H1 (cell line): Measurements from ENCODE around the gene TXK. TPM values are rescaled to one million over a fixed set of nuclear protein-coding genes. Genes with fewer than 3 reads are reported as not detected.

Experiments
- CTCF ChIA-PET: fragments of 300-600 bp; sonication (Branson Sonifier 250); formaldehyde crosslinking; loops from one replicate; lab custom pipeline; 2021; ENCODE audit not compliant: partially characterized antibody; lab: Charles Lee
- POLR2A ChIA-PET: fragments of 300-600 bp; sonication (Branson Sonifier 250); formaldehyde crosslinking; loops from one replicate; lab custom pipeline; 2021; ENCODE audit warnings: inconsistent platforms; ENCODE audit not compliant: partially characterized antibody; lab: Charles Lee
- DNase-seq, 2 experiments: peaks; one replicate each; pipeline versions ENCODE4 v3.0.0 to v3.0.0-alpha.2; 2010 to 2022; ENCODE audit warnings: low spot score in 2 of 2, low read depth in 1 of 2, mixed read lengths in 1 of 2
- FAIRE-seq: peaks from 2 replicates; lab custom pipeline; 2011; peaks lifted over from hg19 to GRCh38; lab: Jason Lieb, UNC
- H2AFZ ChIP-seq: 2 replicates; pipeline ENCODE4 v1.8.1; 2012; ENCODE audit warnings: low read length, inconsistent platforms
- H2AK5ac ChIP-seq: 2 replicates; pipeline ENCODE4 v1.6.1; 2013; ENCODE audit warnings: low read depth, low read length
- H2BK120ac ChIP-seq: replicated peaks from 2 replicates; pipeline ENCODE3; 2013; ENCODE audit warnings: low read depth, low read length, inconsistent platforms
- H2BK12ac ChIP-seq: 2 replicates; pipeline ENCODE4 v1.6.1; 2013; ENCODE audit warnings: low read depth, low read length
- H2BK15ac ChIP-seq: 2 replicates; pipeline ENCODE4 v1.6.1; 2013; ENCODE audit warnings: low read length
- H2BK20ac ChIP-seq: 2 replicates; pipeline ENCODE4 v1.6.1; 2013; ENCODE audit warnings: low read length
- H2BK5ac ChIP-seq: 2 replicates; pipeline ENCODE4 v1.6.1; 2013; ENCODE audit warnings: low read depth, low read length
- H3K14ac ChIP-seq: 2 replicates; pipeline ENCODE4 v1.6.1; 2013; ENCODE audit warnings: inconsistent platforms; ENCODE audit not compliant: insufficient read length
- H3K18ac ChIP-seq: 2 replicates; pipeline ENCODE4 v1.6.1; 2013; ENCODE audit warnings: low read length; ENCODE audit errors: extremely low read depth
- H3K23ac ChIP-seq: 2 replicates; pipeline ENCODE4 v1.6.1; 2013; ENCODE audit warnings: inconsistent platforms; ENCODE audit not compliant: insufficient read length
- H3K23me2 ChIP-seq: 2 replicates; pipeline ENCODE4 v1.6.1; 2013; ENCODE audit warnings: low read depth, low read length
- H3K27ac ChIP-seq: 2 replicates; pipeline ENCODE4 v1.6.1; 2011; ENCODE audit warnings: low read depth, low read length, inconsistent platforms
- H3K27me3 ChIP-seq, 4 experiments: replicated peaks in 1 of 4; 1 replicate in 1 of 4; 2 replicates in 3 of 4; pipeline versions ENCODE4 v1.6.1 to v1.8.1; 2011 to 2013; ENCODE audit warnings: low read length in 3 of 4, mild to moderate bottlenecking in 3 of 4, inconsistent platforms in 2 of 4, mixed read lengths in 2 of 4, moderate library complexity in 1 of 4; ENCODE audit not compliant: control insufficient read depth in 3 of 4, insufficient read depth in 3 of 4; ENCODE audit errors: extremely low read depth in 1 of 4
- H3K36me3 ChIP-seq, 4 experiments: 2 replicates each; pipeline versions ENCODE4 v1.6.1 to v1.8.1; 2011 to 2013; ENCODE audit warnings: mild to moderate bottlenecking in 4 of 4, low read length in 3 of 4, moderate library complexity in 2 of 4, control low read depth in 1 of 4, inconsistent platforms in 1 of 4; ENCODE audit not compliant: insufficient read depth in 4 of 4, control insufficient read depth in 2 of 4
- H3K4ac ChIP-seq: replicated peaks from 2 replicates; pipeline ENCODE3; 2013; ENCODE audit warnings: low read length, low read depth, mixed read lengths, inconsistent platforms; ENCODE audit not compliant: insufficient read length
- H3K4me1 ChIP-seq, 4 experiments: replicated peaks in 1 of 4; 1 replicate in 1 of 4; 2 replicates in 3 of 4; pipeline versions ENCODE4 v1.6.1 to v1.8.1; 2011 to 2013; ENCODE audit warnings: low read length in 3 of 4, inconsistent platforms in 2 of 4, mixed read lengths in 1 of 4; ENCODE audit not compliant: insufficient read depth in 4 of 4, control insufficient read depth in 3 of 4
- H3K4me2 ChIP-seq, 2 experiments: 2 replicates each; pipeline versions ENCODE4 v1.6.1 to v1.8.1; 2011 to 2013; ENCODE audit warnings: low read depth in 2 of 2, low read length in 2 of 2, control low read depth in 1 of 2, inconsistent platforms in 1 of 2, mild to moderate bottlenecking in 1 of 2; ENCODE audit not compliant: insufficient read depth in 1 of 2
- H3K4me3 ChIP-seq, 4 experiments: fragments of 200-600, 300-600 bp in 1 of 4; sonication (generic), shearing (Covaris generic), sonication (Bioruptor Twin) in 1 of 4; 2 replicates each; pipeline versions ENCODE4 v1.5.1 to v1.8.1; 2011 to 2016; ENCODE audit warnings: low read length in 4 of 4, low read depth in 3 of 4, control low read depth in 2 of 4, inconsistent platforms in 2 of 4, mild to moderate bottlenecking in 2 of 4, mixed read lengths in 1 of 4, moderate library complexity in 1 of 4; ENCODE audit not compliant: insufficient read depth in 2 of 4; ENCODE audit errors: extremely low read depth in 1 of 4
- H3K56ac ChIP-seq: replicated peaks from 2 replicates; pipeline ENCODE3; 2013; ENCODE audit warnings: low read depth, mild to moderate bottlenecking, mixed read lengths, low read length, inconsistent platforms; ENCODE audit not compliant: insufficient read length
- H3K79me1 ChIP-seq: 2 replicates; pipeline ENCODE4 v1.6.1; 2013; ENCODE audit warnings: low read depth, low read length, control low read depth
- H3K79me2 ChIP-seq, 2 experiments: 2 replicates each; pipeline versions ENCODE4 v1.6.1 to v1.8.1; 2012 to 2013; ENCODE audit warnings: low read length in 2 of 2, mild to moderate bottlenecking in 2 of 2, inconsistent platforms in 1 of 2; ENCODE audit not compliant: insufficient read depth in 2 of 2, control insufficient read depth in 1 of 2
- H3K9ac ChIP-seq, 4 experiments: replicated peaks in 1 of 4; 1 replicate in 1 of 4; 2 replicates in 3 of 4; pipeline versions ENCODE4 v1.6.1 to v1.8.1; 2011 to 2013; ENCODE audit warnings: low read depth in 3 of 4, low read length in 3 of 4, control low read depth in 2 of 4, mild to moderate bottlenecking in 2 of 4, moderate library complexity in 2 of 4, inconsistent platforms in 1 of 4; ENCODE audit errors: extremely low read depth in 1 of 4
- H3K9me3 ChIP-seq, 2 experiments: 2 replicates each; pipeline versions ENCODE4 v1.6.1 to v1.8.1; 2012 to 2013; ENCODE audit warnings: mild to moderate bottlenecking in 2 of 2, moderate library complexity in 2 of 2, control low read depth in 1 of 2, inconsistent platforms in 1 of 2, low read depth in 1 of 2, low read length in 1 of 2, mixed read lengths in 1 of 2; ENCODE audit not compliant: insufficient read depth in 2 of 2
- H4K20me1 ChIP-seq, 2 experiments: replicated peaks in 1 of 2; 2 replicates each; pipeline versions ENCODE3 to v1.8.1; 2011 to 2013; ENCODE audit warnings: inconsistent platforms in 2 of 2, low read length in 2 of 2, mild to moderate bottlenecking in 1 of 2; ENCODE audit not compliant: insufficient read depth in 2 of 2, control insufficient read depth in 1 of 2
- H4K5ac ChIP-seq: 2 replicates; pipeline ENCODE4 v1.6.1; 2013; ENCODE audit warnings: low read length, low read depth, mixed read lengths, inconsistent platforms; ENCODE audit not compliant: insufficient read length
- H4K8ac ChIP-seq: 2 replicates; pipeline ENCODE4 v1.8.0; 2013; ENCODE audit warnings: mild to moderate bottlenecking, moderate library complexity, low read length, inconsistent platforms; ENCODE audit not compliant: insufficient read depth; ENCODE audit errors: extremely low read depth
- H4K91ac ChIP-seq: replicated peaks from 2 replicates; pipeline ENCODE3; 2013; ENCODE audit warnings: low read length, mixed read lengths, inconsistent platforms; ENCODE audit not compliant: insufficient read length
- CBX5 ChIP-seq: fragments of 300-800, 300-1000 bp; sonication (generic); IDR thresholded peaks from 2 replicates; pipeline ENCODE4 v1.7.1; 2016; ENCODE audit warnings: antibody characterized with exemption, low read length, low read depth
- CBX8 ChIP-seq: fragments of 300-800, 300-1000 bp; sonication (generic); IDR thresholded peaks from 2 replicates; pipeline ENCODE4 v1.7.1; 2016; ENCODE audit warnings: low read depth, low read length, borderline replicate concordance
- EP300 ChIP-seq, 2 experiments: IDR thresholded peaks; 1 replicate in 1 of 2; 2 replicates in 1 of 2; pipeline ENCODE4 v1.6.1; 2011 to 2012; ENCODE audit warnings: low read depth in 2 of 2, low read length in 2 of 2, mild to moderate bottlenecking in 2 of 2, borderline replicate concordance in 1 of 2, inconsistent platforms in 1 of 2, moderate library complexity in 1 of 2
- HDAC2 ChIP-seq, 2 experiments: fragments of 300-600 bp in 1 of 2; sonication (generic) in 1 of 2; IDR thresholded peaks; 2 replicates each; pipeline ENCODE4 v1.6.1; 2011 to 2012; ENCODE audit warnings: low read depth in 2 of 2, low read length in 2 of 2, mild to moderate bottlenecking in 2 of 2, moderate library complexity in 2 of 2, borderline replicate concordance in 1 of 2, inconsistent platforms in 1 of 2
- JUND ChIP-seq: IDR thresholded peaks from 2 replicates; pipeline ENCODE4 v1.6.1; 2011; ENCODE audit warnings: mild to moderate bottlenecking, improper control_type of control experiment, low read length
- KDM5A ChIP-seq: fragments of 200-600 bp; IDR thresholded peaks from 2 replicates; pipeline ENCODE4 v1.7.1; 2012; ENCODE audit warnings: mild to moderate bottlenecking, low read length, inconsistent platforms, mixed read lengths
- RNF2 ChIP-seq: fragments of 200-900, 300-1000 bp; sonication (generic); IDR thresholded peaks from 2 replicates; pipeline ENCODE4 v1.7.1; 2016; ENCODE audit warnings: borderline replicate concordance, low read depth, mild to moderate bottlenecking, antibody characterized with exemption, low read length; ENCODE audit not compliant: poor library complexity, severe bottlenecking; ENCODE audit errors: missing control alignments
- SIX5 ChIP-seq: IDR thresholded peaks from 2 replicates; pipeline ENCODE4 v1.6.1; 2011; ENCODE audit warnings: mild to moderate bottlenecking, low read depth, low read length
- TAF7 ChIP-seq: optimal IDR thresholded peaks from 2 replicates; pipeline ENCODE3; 2011; ENCODE audit warnings: low read depth, mild to moderate bottlenecking, inconsistent platforms, low read length, moderate library complexity, borderline replicate concordance
- TBP ChIP-seq: IDR thresholded peaks from 2 replicates; pipeline ENCODE4 v1.6.1; 2011; ENCODE audit warnings: low read depth, low read length, improper control_type of control experiment
- WGBS, 2 experiments: shearing (Covaris generic) in 1 of 2; methylation state at CpG; one replicate each; pipeline versions ENCODE4 v1.1.6 to v1.1.7; 2013 to 2015; ENCODE audit warnings: low lambda C conversion rate in 2 of 2, mixed read lengths in 2 of 2, inconsistent platforms in 1 of 2, low coverage in 1 of 2, missing lambda C conversion rate in 1 of 2; ENCODE audit not compliant: insufficient replicate concordance in 2 of 2, insufficient coverage in 1 of 2, insufficient read length in 1 of 2; ENCODE audit errors: extremely low coverage in 1 of 2, missing lambda C conversion rate in 1 of 2; 5-methylcytosine and 5-hydroxymethylcytosine counted together
- polyA plus RNA-seq, 7 experiments: library from polyadenylated mRNA; depleted of rRNA in 3 of 7; stranded (reverse) in 5 of 7; unstranded in 2 of 7; fragments of >200 nt in 5 of 7; fragments of 200-250 nt in 2 of 7; gene quantifications; 1 replicate in 5 of 7; 2 replicates in 1 of 7; 4 replicates in 1 of 7; pipeline versions ENCODE4 v1.2.1 to v1.2.3, GENCODE V29; 2011 to 2013; ENCODE audit warnings: missing spikeins in 2 of 7, mixed read lengths in 2 of 7
- total RNA-seq: library from RNA; stranded (reverse); fragmentation: NEBNext Ultra II Directional; extraction: Animal tissue kit (Norgen Biotek cat#: 25700); gene quantifications from 2 replicates; pipeline ENCODE4 v1.2.1, GENCODE V29; 2021
- TF ChIP-seq, protein P1 (sequence below), 3 experiments: IDR thresholded peaks; 1 replicate in 2 of 3; 2 replicates in 1 of 3; pipeline versions ENCODE4 v1.5.1 to v1.6.1; 2011; ENCODE audit warnings: low read length in 3 of 3, mild to moderate bottlenecking in 3 of 3, inconsistent platforms in 2 of 3, low read depth in 1 of 3, moderate library complexity in 1 of 3; ENCODE audit not compliant: insufficient read depth in 1 of 3; ENCODE audit errors: control extremely low read depth in 1 of 3

The TXK gene
- total and polyA plus RNA-seq, 2 of the 8 experiments (the other 6 are each of a cell fraction or from before 2014, with no cell fraction given), result not detected

DNA sequence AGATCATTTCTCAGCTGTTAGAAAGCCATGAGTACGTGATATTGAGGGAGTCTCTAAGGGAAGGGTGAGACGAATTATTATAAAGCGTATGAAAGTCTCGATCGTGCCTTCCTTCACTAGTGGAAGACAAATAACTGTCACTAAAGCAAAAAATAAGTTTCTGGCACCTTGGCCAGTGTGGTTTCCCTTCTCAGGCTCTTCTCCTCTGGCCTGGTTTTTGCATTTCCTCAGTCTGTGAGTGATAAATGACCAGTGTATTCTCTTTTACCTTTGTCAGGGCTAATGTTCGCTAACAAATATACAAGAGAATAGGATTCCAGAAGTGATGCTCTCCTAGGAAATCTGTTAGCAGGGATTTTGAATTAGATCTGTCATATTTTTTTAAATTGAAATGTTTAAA lies 19.6 kb downstream of the TXK start:
- no peaks in the 10 kb centered on the region for H3K36me3 ChIP-seq
- no peaks in the 10 kb centered on the region for H3K79me1 ChIP-seq
- H4K8ac ChIP-seq, result no peak overlapping the region
- H2BK120ac ChIP-seq, result no peak overlapping the region
- no peak overlapping the region for H2AK5ac ChIP-seq
- no peak overlapping the region for H2BK5ac ChIP-seq
- no peak overlapping the region for H3K14ac ChIP-seq
- no peak overlapping the region for H3K18ac ChIP-seq
- H3K23me2 ChIP-seq, result no peaks in the 10 kb centered on the region
- POLR2A ChIA-PET, result no interaction called here
- no peak overlapping the region for H4K91ac ChIP-seq
- no peak overlapping the region for H3K9ac ChIP-seq
- no peak overlapping the region for H3K4me3 ChIP-seq
- no peaks in the 10 kb centered on the region for H3K79me2 ChIP-seq
- no peak overlapping the region for H2BK15ac ChIP-seq
- FAIRE-seq (no peak), DNase-seq (no peak)
- H2BK20ac ChIP-seq, result no peak overlapping the region
- no peak overlapping the region for H4K5ac ChIP-seq
- H4K20me1 ChIP-seq, result no peaks in the 10 kb centered on the region
- H3K56ac ChIP-seq, result no peak overlapping the region
- no peak overlapping the region for H3K4ac ChIP-seq
- WGBS, 2 experiments, result 86% methylated on average over 6 of the region's 6 CpGs; no CpG with 5 or more reads in 1 of the 2 experiments
- no peaks in the 10 kb centered on the region for H3K9me3 ChIP-seq
- H2AFZ ChIP-seq, result no peak overlapping the region
- no peaks in the 10 kb centered on the region for H3K27me3 ChIP-seq
- no peak overlapping the region for H2BK12ac ChIP-seq
- peaks cover 0 to 3% (median 1%) of the 10 kb centered on the region in 4 experiments; a peak in 3 of 7 replicates for H3K4me1 ChIP-seq
- no peak overlapping the region for H3K27ac ChIP-seq
- no peak overlapping the region for H3K23ac ChIP-seq
- H3K4me2 ChIP-seq, result no peak overlapping the region
- CTCF ChIA-PET, result interaction anchor here (0.7 to 1.6 kb wide), 3 partner anchors 14 to 197 kb away, joined by 3 to 8 read pairs (median 7); no protein-coding TSS in a partner anchor
- no peak for TF ChIP-seq CBX5
- no peak for TF ChIP-seq HDAC2 (IDR thresholded peaks at IDR 0.05; ENCODE audit: borderline replicate concordance in 1 of 2, low read depth in 2 of 2, low read length in 2 of 2)
- TF ChIP-seq TAF7, result no peak
- no peak for TF ChIP-seq KDM5A
- TF ChIP-seq TBP, result no peak
- no peak for TF ChIP-seq JUND
- no peak for TF ChIP-seq CBX8
- TF ChIP-seq, protein P1, sequence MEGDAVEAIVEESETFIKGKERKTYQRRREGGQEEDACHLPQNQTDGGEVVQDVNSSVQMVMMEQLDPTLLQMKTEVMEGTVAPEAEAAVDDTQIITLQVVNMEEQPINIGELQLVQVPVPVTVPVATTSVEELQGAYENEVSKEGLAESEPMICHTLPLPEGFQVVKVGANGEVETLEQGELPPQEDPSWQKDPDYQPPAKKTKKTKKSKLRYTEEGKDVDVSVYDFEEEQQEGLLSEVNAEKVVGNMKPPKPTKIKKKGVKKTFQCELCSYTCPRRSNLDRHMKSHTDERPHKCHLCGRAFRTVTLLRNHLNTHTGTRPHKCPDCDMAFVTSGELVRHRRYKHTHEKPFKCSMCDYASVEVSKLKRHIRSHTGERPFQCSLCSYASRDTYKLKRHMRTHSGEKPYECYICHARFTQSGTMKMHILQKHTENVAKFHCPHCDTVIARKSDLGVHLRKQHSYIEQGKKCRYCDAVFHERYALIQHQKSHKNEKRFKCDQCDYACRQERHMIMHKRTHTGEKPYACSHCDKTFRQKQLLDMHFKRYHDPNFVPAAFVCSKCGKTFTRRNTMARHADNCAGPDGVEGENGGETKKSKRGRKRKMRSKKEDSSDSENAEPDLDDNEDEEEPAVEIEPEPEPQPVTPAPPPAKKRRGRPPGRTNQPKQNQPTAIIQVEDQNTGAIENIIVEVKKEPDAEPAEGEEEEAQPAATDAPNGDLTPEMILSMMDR (IDR thresholded peaks at IDR 0.05; ENCODE audit: control extremely low read depth in 1 of 3, insufficient read depth in 1 of 3, low read depth in 1 of 3, low read length in 3 of 3), result no peak
- no peak for TF ChIP-seq EP300 (IDR thresholded peaks at IDR 0.05; ENCODE audit: borderline replicate concordance in 1 of 2, low read depth in 2 of 2, low read length in 2 of 2)
- TF ChIP-seq RNF2, result no peak
- TF ChIP-seq SIX5, result no peak
